A673 (cell line): ENCODE data around the gene STK17B.

Experiments used
- EZH2 ChIP-seq: fragments of 200-600 bp; sonication (generic); IDR thresholded peaks from 2 replicates; pipeline ENCODE4 v1.6.1; 2017; ENCODE audit warnings: borderline replicate concordance, low read depth, mild to moderate bottlenecking, mixed read lengths, antibody characterized with exemption, low read length; ENCODE audit not compliant: poor library complexity, severe bottlenecking
- TF ChIP-seq, protein P1 (sequence below): fragments of 300-800, 200-600 bp; sonication (generic); conservative IDR thresholded peaks from 2 replicates; pipeline ENCODE4 v1.5.1; 2017; ENCODE audit warnings: low read depth, mild to moderate bottlenecking, antibody characterized with exemption, low read length, moderate library complexity, mixed read lengths

DNA sequence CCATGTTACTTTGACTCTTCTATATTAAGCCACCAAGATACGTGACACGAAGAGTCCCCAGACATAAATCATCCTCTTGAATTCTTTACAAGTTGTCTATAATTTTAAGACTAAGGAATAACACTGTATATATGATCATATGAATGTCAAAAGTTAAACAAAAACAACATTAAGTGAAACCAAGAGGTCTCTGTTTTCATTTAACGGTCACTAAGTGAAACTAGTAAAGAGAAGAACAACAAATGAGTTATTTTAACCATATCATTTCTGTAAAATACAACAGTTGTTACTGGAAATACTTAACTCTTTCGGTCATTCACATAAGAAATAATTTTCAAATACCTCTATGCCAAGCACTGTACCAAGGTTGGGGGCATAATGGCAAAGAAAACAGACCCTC, 45.7 kb upstream of the STK17B start:
- TF ChIP-seq, protein P1, sequence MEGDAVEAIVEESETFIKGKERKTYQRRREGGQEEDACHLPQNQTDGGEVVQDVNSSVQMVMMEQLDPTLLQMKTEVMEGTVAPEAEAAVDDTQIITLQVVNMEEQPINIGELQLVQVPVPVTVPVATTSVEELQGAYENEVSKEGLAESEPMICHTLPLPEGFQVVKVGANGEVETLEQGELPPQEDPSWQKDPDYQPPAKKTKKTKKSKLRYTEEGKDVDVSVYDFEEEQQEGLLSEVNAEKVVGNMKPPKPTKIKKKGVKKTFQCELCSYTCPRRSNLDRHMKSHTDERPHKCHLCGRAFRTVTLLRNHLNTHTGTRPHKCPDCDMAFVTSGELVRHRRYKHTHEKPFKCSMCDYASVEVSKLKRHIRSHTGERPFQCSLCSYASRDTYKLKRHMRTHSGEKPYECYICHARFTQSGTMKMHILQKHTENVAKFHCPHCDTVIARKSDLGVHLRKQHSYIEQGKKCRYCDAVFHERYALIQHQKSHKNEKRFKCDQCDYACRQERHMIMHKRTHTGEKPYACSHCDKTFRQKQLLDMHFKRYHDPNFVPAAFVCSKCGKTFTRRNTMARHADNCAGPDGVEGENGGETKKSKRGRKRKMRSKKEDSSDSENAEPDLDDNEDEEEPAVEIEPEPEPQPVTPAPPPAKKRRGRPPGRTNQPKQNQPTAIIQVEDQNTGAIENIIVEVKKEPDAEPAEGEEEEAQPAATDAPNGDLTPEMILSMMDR, result no peak
- no peak for TF ChIP-seq EZH2
